ENCODE data around the gene MPP7. TPM values are rescaled to one million over a fixed set of nuclear protein-coding genes. Genes with fewer than 3 reads are reported as not detected.
"Not testable (repeated sequence)": the region's sequence is repeated elsewhere in the genome, so short reads cannot be mapped to it uniquely, and the experiment has no call there.

The MPP7 gene
- total RNA-seq (ENCODE audit: low replicate concordance) = 11.8 and 27.7 TPM in 2 replicates
- long read RNA-seq, partial matches to known transcripts = 12 of 26 reads
- long read RNA-seq, other reads (novel, unspliced or antisense) = 14 of 26 reads

DNA sequence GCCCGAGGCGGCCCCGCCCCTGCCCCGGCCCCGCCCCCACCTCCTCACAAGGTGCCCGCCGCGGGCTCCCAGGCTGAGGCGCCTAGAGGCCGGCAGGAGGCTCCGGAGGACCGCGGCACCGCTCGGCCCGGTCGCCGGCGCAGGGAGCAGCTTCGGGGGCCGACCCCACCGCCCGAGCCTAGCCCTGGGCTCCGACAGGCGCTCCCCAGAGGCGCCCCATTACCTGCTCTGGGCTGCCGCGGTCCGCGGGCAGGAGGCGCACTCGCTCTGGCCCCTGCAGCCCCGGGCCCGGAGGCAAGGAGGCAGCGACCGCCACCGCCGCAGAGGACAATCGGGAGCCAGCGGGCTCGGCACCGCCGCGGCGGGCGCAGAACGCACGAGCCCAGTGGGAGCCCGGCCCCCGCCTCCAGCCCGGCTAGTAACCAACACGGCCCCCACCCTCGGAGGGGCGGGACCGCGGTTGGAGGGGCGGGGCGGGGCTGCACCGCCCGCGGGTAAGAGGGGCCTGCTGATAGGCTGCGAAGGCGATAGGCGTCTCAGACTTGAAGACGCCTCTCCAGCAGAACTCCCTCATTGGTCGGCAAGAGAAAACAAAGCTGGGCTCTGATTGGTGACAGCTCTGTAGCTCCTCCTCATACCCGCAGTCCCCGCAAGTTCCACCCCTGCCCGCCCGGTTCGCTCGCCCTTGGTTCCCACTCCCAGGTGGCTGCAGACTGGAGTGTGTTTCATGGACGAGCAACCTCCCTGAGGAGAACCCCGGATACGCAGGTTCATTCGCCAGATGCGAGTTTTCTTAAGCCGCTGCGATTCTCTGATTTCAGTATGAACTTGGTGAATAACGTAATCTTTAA lies at the start of gene MPP7:
Gene MPP7, minus strand, starts transcription at position 427 of the 851 bp plus-strand sequence. CDS start 64,460 bp downstream, outside the sequence.
- TF ChIP-seq, protein P1, sequence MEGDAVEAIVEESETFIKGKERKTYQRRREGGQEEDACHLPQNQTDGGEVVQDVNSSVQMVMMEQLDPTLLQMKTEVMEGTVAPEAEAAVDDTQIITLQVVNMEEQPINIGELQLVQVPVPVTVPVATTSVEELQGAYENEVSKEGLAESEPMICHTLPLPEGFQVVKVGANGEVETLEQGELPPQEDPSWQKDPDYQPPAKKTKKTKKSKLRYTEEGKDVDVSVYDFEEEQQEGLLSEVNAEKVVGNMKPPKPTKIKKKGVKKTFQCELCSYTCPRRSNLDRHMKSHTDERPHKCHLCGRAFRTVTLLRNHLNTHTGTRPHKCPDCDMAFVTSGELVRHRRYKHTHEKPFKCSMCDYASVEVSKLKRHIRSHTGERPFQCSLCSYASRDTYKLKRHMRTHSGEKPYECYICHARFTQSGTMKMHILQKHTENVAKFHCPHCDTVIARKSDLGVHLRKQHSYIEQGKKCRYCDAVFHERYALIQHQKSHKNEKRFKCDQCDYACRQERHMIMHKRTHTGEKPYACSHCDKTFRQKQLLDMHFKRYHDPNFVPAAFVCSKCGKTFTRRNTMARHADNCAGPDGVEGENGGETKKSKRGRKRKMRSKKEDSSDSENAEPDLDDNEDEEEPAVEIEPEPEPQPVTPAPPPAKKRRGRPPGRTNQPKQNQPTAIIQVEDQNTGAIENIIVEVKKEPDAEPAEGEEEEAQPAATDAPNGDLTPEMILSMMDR (conservative IDR thresholded peaks at IDR 0.05) = peak; percentile 44
- H3K36me3 Mint-ChIP-seq = no peaks in the 10 kb centered on the region
- peaks cover 39% of the 10 kb centered on the region for H3K27me3 Mint-ChIP-seq
- no peaks in the 10 kb centered on the region for H3K9me3 Mint-ChIP-seq
- H3K27ac Mint-ChIP-seq = peak within 1 kb of the TSS; percentile 89
- peak; percentile 96 for DNase-seq (ENCODE audit: extremely low spot score, unreplicated experiment)
- H3K4me1 Mint-ChIP-seq (ENCODE audit: unreplicated experiment) = peaks cover 9% of the 10 kb centered on the region
- H3K4me3 Mint-ChIP-seq = peak within 1 kb of the TSS; percentile 93

DNA sequence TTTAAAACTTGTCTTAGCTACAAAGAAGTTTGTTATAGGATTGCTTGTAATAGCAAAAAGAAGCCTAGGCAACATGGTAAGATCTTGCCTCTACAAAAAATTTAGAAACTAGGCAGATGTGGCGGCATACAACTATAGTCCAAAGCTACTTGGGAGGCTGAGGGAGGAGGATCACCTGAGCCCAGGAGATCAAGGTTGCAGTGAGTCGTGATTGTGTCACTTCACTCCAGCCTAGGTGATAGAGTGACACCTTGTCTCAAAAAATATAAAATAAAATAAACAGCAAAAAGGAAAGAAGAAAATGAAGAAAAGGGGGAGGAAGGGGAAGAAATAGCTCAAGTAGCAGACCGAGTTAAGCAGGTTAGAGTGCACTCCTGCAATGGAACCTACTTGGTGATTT lies 47.0 kb upstream of the MPP7 start:
- peaks cover 4% of the 10 kb centered on the region for H3K27me3 Mint-ChIP-seq
- no peaks in the 10 kb centered on the region for H3K9me3 Mint-ChIP-seq
- H3K27ac Mint-ChIP-seq = no peak overlapping the region
- DNase-seq (ENCODE audit: extremely low spot score, unreplicated experiment) = no peak
- H3K4me1 Mint-ChIP-seq (ENCODE audit: unreplicated experiment) = no peaks in the 10 kb centered on the region
- no peaks in the 10 kb centered on the region for H3K36me3 Mint-ChIP-seq
- TF ChIP-seq, protein P1 (conservative IDR thresholded peaks at IDR 0.05) = no peak
- no peak overlapping the region for H3K4me3 Mint-ChIP-seq

DNA sequence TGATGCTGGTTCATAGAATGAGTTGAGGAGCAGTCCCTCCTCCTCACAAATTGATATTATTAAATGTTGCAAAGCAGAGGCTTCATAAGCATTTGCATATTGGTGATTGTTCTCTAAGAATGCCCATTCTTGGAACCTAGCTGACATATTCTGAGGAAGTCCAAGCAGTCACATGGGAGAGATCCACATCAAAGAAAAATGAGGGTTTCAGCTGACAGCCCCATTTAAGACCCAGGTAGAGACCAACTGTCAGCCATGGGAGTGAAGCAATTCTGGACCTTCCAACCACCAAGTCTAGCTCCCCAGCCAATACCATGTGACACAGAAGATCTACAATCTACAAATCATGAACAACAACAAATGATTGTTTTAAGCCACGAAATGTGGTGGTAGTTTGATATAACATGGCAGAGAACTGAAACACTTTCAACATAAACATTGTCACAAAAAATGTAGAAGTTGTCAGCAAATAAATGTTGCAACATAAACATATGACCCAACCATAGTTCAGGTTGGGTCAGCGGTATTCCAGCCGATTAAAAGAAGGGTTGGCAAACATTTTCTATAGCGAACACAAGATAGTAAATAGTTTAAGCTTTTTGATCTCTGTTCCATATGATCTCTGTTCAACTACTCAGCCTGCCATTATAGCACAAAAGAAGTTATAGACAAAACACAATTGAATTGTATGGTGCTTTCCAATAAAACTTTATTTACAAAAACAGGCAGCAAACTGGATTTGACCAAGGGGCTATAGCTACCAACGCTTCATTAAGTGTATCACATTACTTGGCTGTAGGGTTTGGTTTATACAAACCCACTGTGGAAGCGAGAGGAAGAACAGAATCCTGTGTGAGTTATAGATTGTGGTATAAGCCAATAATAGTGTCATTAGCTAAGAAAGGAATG lies 41.4 kb upstream of the MPP7 start:
- no peak overlapping the region for H3K4me3 Mint-ChIP-seq
- no peaks in the 10 kb centered on the region for H3K36me3 Mint-ChIP-seq
- no peak for DNase-seq (ENCODE audit: extremely low spot score, unreplicated experiment)
- H3K9me3 Mint-ChIP-seq = peaks cover 9% of the 10 kb centered on the region
- H3K4me1 Mint-ChIP-seq (ENCODE audit: unreplicated experiment) = no peaks in the 10 kb centered on the region
- TF ChIP-seq, protein P1 (conservative IDR thresholded peaks at IDR 0.05) = no peak
- no peaks in the 10 kb centered on the region for H3K27me3 Mint-ChIP-seq
- no peak overlapping the region for H3K27ac Mint-ChIP-seq

DNA sequence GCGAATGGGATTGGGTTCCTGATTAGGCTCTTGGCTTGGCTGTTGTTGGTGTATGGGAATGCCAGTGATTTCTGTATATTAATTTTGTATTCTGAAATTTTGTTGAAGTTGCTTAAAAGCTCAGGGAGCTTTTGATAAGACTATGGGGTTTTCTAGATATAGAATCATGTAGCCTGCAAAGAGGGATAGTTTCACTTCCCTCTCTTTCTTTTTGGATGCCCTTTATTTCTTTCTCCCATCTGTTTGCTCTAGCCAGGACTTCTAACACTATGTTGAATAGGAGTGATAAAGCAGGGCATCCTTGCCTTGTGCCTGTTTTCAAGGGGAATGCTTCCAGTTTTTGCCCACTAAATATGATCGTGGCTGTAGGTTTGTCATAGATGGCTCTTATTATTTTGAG lies 40.4 kb upstream of the MPP7 start:
- DNase-seq (ENCODE audit: extremely low spot score, unreplicated experiment) = no peak
- TF ChIP-seq, protein P1 (conservative IDR thresholded peaks at IDR 0.05) = no peak
- no peak overlapping the region for H3K4me3 Mint-ChIP-seq
- H3K27me3 Mint-ChIP-seq = no peaks in the 10 kb centered on the region
- H3K4me1 Mint-ChIP-seq (ENCODE audit: unreplicated experiment) = no peaks in the 10 kb centered on the region
- no peaks in the 10 kb centered on the region for H3K36me3 Mint-ChIP-seq
- peaks cover 11% of the 10 kb centered on the region for H3K9me3 Mint-ChIP-seq
- H3K27ac Mint-ChIP-seq = no peak overlapping the region

DNA sequence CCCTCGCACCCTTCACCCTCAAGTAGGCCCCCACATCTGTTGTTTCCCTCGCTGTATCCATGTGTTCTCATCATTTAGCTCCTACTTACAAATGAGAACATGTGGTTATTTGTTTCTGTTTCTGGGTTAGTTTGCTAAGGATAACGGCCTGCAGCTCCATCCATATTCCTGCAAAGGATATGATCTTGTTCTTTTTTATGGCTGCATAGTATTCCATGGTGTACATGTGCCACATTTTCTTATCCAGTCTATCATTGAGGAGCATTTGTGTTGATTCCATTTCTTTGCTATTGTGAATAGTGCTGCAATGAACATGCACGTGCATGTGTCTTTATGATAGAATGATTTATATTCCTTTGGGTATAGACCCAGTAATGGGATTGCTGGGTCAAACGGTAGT lies 38.8 kb upstream of the MPP7 start:
- not testable (repeated sequence) for H3K36me3 Mint-ChIP-seq, H3K27ac Mint-ChIP-seq
- peaks cover 11% of the 10 kb centered on the region for H3K9me3 Mint-ChIP-seq

More for the DNA sequence above, 38.8 kb upstream of the MPP7 start:
- not testable (repeated sequence) for DNase-seq (ENCODE audit: extremely low spot score, unreplicated experiment); H3K27me3 Mint-ChIP-seq; H3K4me3 Mint-ChIP-seq; H3K4me1 Mint-ChIP-seq (ENCODE audit: unreplicated experiment)
